GM18505 (cell line): ENCODE measurements around the gene SH3GL3.

Experiments used
- ATAC-seq: cut with Tn5 transposase; IDR thresholded peaks from one replicate; pipeline ENCODE4 v1.9.1; 2021; ENCODE audit not compliant: unreplicated experiment
- POLR2A ChIP-seq: IDR thresholded peaks from 4 replicates; pipeline ENCODE4 v1.6.1; 2011; ENCODE audit warnings: borderline replicate concordance; ENCODE audit not compliant: insufficient read depth, insufficient read length; ENCODE audit errors: extremely low read depth

The SH3GL3 gene

GRCh38 chr15:83474578-83474977, 27.4 kb downstream of the SH3GL3 start:
- no peak for TF ChIP-seq POLR2A
- ATAC-seq, result no peak

- ATAC-seq, result no peak
- no peak for TF ChIP-seq POLR2A
Observed at GRCh38 chr15:83475551-83475950, 28.4 kb downstream of the SH3GL3 start.

GRCh38 chr15:83476066-83476465, 28.9 kb downstream of the SH3GL3 start:
- ATAC-seq, result no peak
- TF ChIP-seq POLR2A, result no peak

GRCh38 chr15:83476708-83477107, 29.6 kb downstream of the SH3GL3 start:
- no peak for ATAC-seq
- no peak for TF ChIP-seq POLR2A

- no peak for TF ChIP-seq POLR2A
- no peak for ATAC-seq
Observed at GRCh38 chr15:83477172-83477807, 30.1 kb downstream of the SH3GL3 start.

- TF ChIP-seq POLR2A, result no peak
- ATAC-seq, result no peak
Observed at GRCh38 chr15:83477808-83478537, 30.8 kb downstream of the SH3GL3 start.

- ATAC-seq, result no peak
- TF ChIP-seq POLR2A, result no peak
Observed at GRCh38 chr15:83483612-83484011, 36.5 kb downstream of the SH3GL3 start.

- no peak for TF ChIP-seq POLR2A
- ATAC-seq, result no peak
Observed at GRCh38 chr15:83484636-83485035, 37.5 kb downstream of the SH3GL3 start.

- TF ChIP-seq POLR2A, result no peak
- ATAC-seq, result no peak
Observed at GRCh38 chr15:83486363-83486762, 39.2 kb downstream of the SH3GL3 start.

- TF ChIP-seq POLR2A, result no peak
- no peak for ATAC-seq
Observed at GRCh38 chr15:83487519-83487918, 40.4 kb downstream of the SH3GL3 start.

- no peak for ATAC-seq
- no peak for TF ChIP-seq POLR2A
Observed at GRCh38 chr15:83489690-83490089, 42.5 kb downstream of the SH3GL3 start.

- no peak for TF ChIP-seq POLR2A
- no peak for ATAC-seq
Observed at GRCh38 chr15:83491486-83491885, 44.3 kb downstream of the SH3GL3 start.

GRCh38 chr15:83496766-83497165, 49.6 kb downstream of the SH3GL3 start:
- ATAC-seq, result no peak
- TF ChIP-seq POLR2A, result no peak

- ATAC-seq, result no peak
Observed at GRCh38 chr15:83498374-83498773, 51.2 kb downstream of the SH3GL3 start.

More at GRCh38 chr15:83498374-83498773, 51.2 kb downstream of the SH3GL3 start:
- no peak for TF ChIP-seq POLR2A
